OCI-LY1 (cell line): ENCODE results near the gene ITIH5.

Experiments used
- CTCF ChIP-seq: fragments of 200-600 bp; sonication (generic), shearing (Covaris generic); IDR thresholded peaks from 2 replicates; pipeline ENCODE4 v1.5.1; 2017; ENCODE audit warnings: mild to moderate bottlenecking, antibody characterized with exemption, low read length, moderate library complexity, mixed read lengths
- EZH2 ChIP-seq: fragments of 200-600 bp; sonication (generic), shearing (Covaris generic); IDR thresholded peaks from 2 replicates; pipeline ENCODE4 v1.8.0; 2017; ENCODE audit warnings: borderline replicate concordance, mixed run types, mild to moderate bottlenecking, antibody characterized with exemption, low read length, moderate library complexity, mixed read lengths

- TF ChIP-seq CTCF (no peak), EZH2 (no peak)
Observed at GRCh38 chr10:7527468-7527867, 139.3 kb downstream of the ITIH5 start.
